GM15510 (cell line): Measurements from ENCODE around the gene PLEKHA8.
A peak's percentile ranks its signal among the peaks of the same experiment; 100 is the strongest.

Experiments
- POLR2A ChIP-seq: IDR thresholded peaks from 3 replicates; pipeline ENCODE4 v1.6.1; 2011; ENCODE audit warnings: borderline replicate concordance; ENCODE audit not compliant: insufficient read length; ENCODE audit errors: extremely low read depth

The PLEKHA8 gene

DNA sequence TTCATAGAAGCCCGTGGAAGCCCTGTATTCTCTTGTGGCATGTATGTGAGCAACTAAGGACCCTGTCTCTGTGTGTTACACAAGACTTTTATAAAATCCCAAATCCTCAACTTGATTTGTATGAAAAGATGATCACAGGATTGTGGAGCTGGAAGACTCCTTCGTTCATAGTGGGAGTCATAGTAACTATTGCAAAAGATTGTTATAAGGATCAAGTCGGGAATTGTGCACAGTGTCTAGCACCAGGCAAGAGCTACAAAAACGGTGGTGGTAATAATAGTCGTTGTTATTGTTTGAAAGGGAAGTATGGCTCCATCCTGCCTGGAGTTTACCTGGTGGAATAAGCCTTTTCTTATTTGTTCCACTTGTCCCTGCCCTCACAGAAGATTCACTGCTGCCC is 63.8 kb downstream of the PLEKHA8 start:
- TF ChIP-seq POLR2A: no peak

GRCh38 chr7:30093420-30093952 is 65.3 kb downstream of the PLEKHA8 start:
- no peak for TF ChIP-seq POLR2A

DNA sequence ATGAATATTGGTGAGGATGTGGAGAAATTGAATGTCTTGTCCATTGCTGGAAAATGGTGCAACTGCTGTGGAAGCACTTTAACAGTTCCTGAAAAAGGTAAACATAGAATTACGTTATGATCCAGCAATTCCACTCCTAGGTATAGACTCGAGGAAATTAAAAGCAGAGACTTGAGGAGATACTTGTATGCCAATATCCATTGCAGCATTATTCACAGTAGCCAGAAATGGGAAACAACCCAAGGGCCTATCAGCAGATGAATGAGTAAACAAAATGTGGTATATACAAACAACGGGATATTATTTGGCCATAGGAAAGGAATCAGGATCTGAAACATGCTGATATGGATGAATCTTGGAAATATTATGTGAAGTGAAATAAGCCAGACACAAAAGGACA is 74.1 kb downstream of the PLEKHA8 start:
- no peak for TF ChIP-seq POLR2A

- TF ChIP-seq POLR2A: no peak
Observed at GRCh38 chr7:30104157-30104556, 75.9 kb downstream of the PLEKHA8 start.

DNA sequence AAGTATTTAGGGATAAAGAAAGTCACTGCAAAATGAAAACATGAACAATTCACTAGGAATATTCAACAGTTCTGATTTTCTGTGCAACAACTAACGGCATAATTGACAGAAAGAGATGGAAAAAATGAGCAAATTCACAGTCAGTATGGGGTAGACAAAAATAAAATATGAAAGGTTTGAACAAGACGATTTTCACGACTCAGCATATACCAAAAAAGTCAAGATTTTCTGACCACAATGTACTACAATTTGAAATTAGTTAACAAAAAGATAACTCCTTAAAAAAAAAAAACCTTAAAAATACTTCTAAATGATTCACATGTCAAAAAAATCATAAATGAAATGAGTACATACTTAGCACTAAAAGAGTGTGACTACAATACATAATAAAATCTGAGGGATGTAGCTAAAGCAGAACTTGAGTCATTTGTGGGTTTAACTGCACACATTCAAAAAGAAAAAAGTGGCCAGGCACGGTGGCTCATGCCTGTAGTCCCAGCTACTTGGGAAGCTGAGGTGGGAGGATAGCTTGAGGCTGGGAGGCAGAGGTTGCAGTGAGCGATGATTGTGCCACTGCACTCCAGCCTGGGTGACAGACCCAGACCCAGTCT is 84.0 kb downstream of the PLEKHA8 start:
- TF ChIP-seq POLR2A: no peak

GRCh38 chr7:30113144-30113543 is 84.9 kb downstream of the PLEKHA8 start:
- TF ChIP-seq POLR2A: no peak

DNA sequence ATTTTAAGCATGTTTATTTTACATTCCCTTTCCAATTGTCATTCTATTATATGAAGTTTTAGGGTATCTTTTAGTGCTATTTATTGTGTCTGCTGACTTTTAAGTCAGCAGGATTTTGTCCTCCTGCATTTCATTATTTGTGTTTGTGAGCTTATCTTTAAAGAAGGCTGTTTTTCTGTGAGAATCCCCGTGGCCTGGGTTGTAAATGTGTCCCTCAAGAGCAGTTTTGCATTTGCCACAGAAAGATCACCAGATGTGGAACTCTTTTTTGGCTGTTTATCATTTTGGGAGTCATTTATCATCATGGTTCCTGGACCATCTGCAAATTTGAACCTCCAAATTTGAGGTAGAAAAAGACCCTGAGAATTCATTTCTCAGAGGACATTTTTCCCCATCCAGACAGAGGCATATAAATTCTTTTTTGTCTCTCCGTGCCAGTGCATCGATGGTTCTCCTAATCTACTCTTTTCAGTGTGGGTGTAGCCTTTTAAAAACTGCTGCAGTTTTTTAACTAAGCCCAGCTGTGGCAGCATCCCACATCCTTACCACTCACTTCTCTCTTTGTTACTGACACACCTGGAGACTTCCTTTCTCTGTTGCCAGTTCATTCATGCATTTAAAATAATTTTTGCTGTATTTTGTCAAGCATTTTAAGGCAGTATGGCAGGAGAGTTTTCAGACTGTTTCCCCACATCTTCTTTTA is 86.5 kb downstream of the PLEKHA8 start:
- no peak for TF ChIP-seq POLR2A

DNA sequence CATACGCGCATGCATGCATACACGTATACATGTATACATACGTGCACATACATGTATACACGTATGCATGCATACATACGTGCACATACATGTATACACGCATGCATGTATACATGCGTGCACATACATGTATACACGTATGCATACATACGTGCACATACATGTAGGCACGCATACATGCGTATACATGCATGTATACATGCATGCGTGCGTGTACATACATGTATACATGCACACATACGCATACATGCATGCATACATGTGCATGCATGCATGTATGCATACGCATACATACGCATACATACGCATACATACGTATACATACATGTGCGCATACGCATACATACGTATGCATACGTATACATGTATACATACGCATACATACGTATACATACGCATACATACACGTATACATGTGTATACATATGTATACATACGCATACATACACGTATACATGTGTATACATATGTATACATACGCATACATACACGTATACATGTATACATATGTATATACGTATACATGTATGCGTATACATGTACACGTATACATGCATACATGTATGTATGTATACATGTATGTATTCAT is 87.6 kb downstream of the PLEKHA8 start:
- no peak for TF ChIP-seq POLR2A

- no peak for TF ChIP-seq POLR2A
Observed at GRCh38 chr7:30116771-30117170, 88.6 kb downstream of the PLEKHA8 start.

DNA sequence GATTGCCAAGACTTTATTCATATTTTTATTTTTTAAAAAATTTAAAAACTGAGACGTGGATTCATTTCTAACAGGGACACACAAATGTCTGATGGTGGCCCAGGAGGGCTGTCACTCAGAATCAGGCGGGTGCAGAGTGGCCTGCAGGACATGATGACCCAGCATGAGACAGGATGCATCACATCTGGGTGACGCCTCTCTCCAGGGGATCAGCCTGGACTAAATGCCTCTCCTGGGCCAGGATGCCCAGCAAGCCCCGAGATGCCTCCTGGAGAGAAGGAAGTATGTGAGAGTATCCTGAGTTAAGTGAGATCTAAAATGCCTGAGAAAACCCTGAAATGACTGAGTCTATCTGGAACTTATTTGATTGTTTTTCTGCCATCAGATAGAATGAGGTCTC is 89.7 kb downstream of the PLEKHA8 start:
- TF ChIP-seq POLR2A: no peak

- TF ChIP-seq POLR2A: no peak
Observed at GRCh38 chr7:30119890-30120577, 91.8 kb downstream of the PLEKHA8 start.

DNA sequence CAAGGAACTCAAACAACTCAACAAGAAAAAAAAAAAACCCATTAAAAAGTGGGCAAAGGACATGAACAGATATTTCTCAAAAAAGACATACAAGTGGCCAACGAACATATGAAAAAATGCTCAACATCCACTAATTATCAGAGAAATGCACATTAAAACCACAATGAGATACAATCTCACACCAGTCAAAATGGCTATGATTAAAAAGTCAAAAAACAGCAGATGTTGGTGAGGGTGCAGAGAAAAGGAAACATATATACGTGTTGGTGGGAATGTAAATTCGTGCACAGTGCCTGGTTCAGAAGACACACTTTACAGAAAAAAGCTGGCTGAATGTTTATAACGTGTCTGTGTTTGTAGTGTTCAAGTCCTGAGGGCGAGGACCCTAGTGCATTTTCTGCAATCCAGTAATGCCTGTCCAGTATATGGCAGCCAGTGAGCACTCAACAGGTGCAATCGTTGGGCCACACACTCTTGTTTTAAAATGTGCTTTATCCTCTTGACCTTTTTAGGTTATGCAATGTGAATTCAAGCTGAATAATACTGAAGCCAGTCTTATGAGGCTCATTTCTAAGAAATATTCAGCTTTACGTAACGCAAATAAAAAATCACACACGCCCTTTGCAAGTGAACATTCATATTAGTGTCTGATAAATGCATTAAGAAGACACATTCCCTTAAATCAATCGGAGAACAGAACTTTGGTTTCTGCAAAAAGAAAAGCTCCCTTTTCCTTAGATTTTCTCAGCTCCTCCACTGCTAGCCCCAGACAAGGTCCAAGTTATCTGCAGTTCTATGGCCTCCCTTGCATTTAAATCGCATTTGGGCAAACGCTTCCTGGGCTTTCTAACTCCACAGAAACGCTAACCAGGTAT is 105.8 kb downstream of the PLEKHA8 start:
- no peak for TF ChIP-seq POLR2A

GRCh38 chr7:30134611-30135300 is 106.5 kb downstream of the PLEKHA8 start, which contains the start of gene MTURN:
Gene MTURN, plus strand, starts transcription at chr7:30134986. Its CDS starts 151 bp downstream, at chr7:30135137.
- peak; percentile 28 for TF ChIP-seq POLR2A
